HG02970 (cell line): Measurements from ENCODE around the gene CDH22.

Experiments
- ATAC-seq: cut with Tn5 transposase; IDR thresholded peaks from one replicate; pipeline ENCODE4 v1.9.1; 2021; ENCODE audit warnings: mild to moderate bottlenecking, moderate library complexity, moderate number of reproducible peaks; ENCODE audit not compliant: unreplicated experiment, low FRiP score

CDH22 gene

GRCh38 chr20:46304852-46305251, 3.4 kb downstream of the CDH22 start:
- ATAC-seq, result no peak

- ATAC-seq, result no peak
Measured at GRCh38 chr20:46304361-46304760, 3.9 kb downstream of the CDH22 start.

- ATAC-seq, result no peak
Measured at GRCh38 chr20:46303176-46303956, 4.9 kb downstream of the CDH22 start.

DNA sequence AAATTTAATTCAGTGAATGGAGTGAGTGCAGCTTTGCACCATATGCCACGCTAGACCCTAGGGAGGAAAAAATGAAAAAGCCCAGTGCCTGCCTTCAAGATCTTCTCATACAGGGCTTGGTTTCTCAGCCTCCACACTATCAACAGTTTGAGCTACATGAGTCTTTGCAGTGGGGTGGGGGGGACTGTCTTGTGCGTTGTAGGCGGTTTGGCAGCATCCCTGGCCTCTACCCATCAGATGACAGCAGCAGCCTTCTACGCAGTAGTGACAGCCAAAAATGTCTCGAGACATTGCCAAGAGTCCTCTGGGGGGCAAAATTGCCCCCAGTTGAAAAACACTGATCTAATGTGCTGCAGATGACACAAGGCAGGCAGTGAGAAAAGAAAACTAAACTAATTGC, 6.2 kb downstream of the CDH22 start:
- ATAC-seq, result no peak

DNA sequence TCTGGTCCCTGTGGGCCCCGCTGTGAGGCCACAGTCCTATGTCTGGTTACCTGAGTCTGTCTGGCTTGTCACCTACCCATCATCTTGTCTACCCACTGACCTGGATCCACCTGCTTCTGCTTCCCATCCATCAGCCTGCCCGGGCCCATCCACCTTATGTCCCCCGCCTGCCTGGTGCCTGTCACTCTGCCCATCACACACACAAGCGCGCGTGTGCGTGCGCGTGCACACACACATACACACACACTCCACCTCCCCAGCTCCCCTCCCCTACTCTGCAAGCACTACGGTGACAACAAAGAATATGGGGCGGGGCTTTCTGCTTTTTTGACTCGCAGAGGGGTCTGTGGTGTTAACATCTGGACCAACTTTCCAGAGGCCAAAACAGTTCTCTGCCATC, 8.0 kb downstream of the CDH22 start:
- no peak for ATAC-seq

- no peak for ATAC-seq
Measured at GRCh38 chr20:46299078-46299477, 9.2 kb downstream of the CDH22 start.

DNA sequence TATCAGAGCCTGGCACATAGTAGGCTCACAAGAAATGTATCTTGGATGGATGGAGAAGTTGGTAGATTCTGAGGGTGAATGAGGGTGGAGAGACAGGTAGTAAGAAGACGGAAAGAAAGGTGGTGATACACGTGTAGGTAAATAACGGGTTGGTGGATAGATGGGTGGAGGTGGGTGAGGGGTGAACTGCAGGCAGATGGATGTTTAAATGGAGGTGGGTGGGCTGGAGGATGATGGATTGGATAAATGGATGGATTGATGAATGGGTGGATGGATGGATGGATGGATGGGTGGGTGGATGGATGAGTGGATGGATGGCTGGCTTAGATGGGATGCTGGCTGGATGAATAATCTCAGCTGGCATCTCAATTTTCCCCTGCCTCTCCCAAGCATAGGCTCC, 9.9 kb downstream of the CDH22 start:
- no peak for ATAC-seq

- ATAC-seq, result no peak
Measured at GRCh38 chr20:46296526-46297250, 11.6 kb downstream of the CDH22 start.

GRCh38 chr20:46293084-46293483, 15.2 kb downstream of the CDH22 start:
- no peak for ATAC-seq

DNA sequence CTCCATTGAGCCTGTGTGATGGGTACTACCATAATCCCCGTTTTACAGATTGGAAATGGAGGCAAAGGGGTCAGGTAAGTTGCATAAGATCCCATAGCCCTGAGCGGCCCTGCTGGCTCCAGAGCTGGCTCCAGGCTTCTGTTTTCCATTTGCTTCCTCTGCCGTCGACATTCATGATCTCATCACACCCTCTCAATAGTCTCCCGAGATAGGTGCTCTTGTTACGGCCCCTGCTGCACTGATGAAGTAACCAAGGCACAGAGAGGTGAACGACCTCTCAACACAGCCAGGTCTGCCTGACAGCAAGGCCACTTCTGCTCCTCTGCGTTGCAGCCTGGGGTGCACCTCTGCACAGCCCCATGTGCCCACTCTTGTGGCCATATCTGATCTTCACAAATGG, 16.9 kb downstream of the CDH22 start:
- ATAC-seq, result no peak

DNA sequence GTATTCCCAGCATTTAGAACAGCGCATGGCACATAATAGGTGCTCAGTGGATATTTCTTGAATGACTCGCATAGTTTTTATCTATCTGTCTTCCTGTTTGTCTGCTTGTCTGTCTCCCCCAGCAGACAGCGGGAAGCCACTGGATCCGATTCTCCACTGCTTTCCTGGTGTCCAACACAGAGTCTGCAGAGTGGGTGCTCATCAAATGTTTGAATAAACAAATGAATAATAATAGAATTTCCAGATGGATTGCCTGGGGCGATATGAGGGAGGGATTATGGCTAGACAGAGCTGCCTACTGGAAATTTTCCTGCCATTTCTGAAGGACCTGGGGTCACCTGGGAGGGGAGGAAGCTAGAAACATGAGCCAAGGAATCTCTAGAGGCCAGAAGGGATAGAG, 18.9 kb downstream of the CDH22 start:
- no peak for ATAC-seq

- no peak for ATAC-seq
Measured at GRCh38 chr20:46286977-46287376, 21.3 kb downstream of the CDH22 start.

DNA sequence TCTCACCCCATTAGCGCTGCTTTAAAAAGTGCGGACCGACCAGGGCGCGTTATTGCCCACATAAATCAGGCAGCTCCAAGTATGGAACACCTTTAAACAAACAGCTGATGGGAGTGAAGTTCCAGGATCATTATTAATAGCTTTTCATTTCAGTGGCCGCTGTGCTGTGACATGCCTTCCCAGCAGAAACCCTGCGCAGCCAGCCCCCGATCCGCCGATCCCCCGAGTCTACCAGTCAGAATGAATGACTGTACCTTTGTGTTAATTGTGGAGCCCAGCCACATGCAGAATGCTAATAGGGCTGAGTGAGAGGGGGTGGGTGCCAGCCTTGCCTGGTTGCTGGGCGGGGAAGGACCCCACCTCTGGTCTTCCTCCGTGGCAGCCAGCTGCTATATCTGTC, 21.9 kb downstream of the CDH22 start:
- no peak for ATAC-seq

GRCh38 chr20:46285740-46286139, 22.6 kb downstream of the CDH22 start:
- ATAC-seq, result no peak

DNA sequence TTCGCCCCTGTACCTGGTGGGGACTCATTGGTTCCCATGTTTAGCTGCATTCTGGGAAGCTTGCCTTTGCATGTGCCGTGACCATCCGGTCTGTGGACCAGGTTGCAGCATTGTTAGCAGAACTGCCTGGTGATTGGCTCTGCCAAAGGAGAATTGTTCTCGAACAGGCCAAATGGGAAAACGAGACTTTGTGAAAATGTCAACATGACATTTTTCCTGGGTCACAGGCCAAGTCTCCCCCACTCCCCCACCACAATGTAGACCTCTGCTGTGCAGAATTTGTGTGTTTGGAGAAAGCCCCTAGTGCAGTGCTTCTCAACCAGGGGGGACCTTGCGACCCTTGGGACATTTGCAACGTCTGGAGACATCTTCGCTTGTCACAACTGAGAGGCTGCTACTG, 23.2 kb downstream of the CDH22 start:
- ATAC-seq, result no peak

DNA sequence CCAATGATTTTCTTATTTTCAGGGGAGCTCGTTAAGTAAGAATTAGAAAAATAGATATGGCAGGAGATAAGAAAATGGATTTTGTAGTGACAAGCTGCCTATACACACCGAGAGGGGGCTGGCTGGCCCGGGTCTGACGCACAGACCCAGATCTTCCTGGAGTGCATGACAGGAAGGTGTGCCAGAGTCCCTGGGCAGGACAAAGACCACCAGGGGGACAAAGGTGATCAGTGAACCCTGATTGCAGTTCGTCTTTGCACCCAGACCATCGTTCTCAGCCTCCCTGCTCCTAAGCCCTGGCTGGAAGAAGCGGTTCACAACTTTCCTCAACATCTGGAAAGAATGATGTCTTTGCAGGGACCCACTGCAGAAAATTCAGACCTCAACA, 24.3 kb downstream of the CDH22 start:
- ATAC-seq, result no peak

- no peak for ATAC-seq
Measured at GRCh38 chr20:46283426-46284039, 24.8 kb downstream of the CDH22 start.

GRCh38 chr20:46282669-46283068, 25.6 kb downstream of the CDH22 start:
- no peak for ATAC-seq

- ATAC-seq, result no peak
Measured at GRCh38 chr20:46279103-46279502, 29.2 kb downstream of the CDH22 start.

GRCh38 chr20:46277602-46278001, 30.7 kb downstream of the CDH22 start:
- no peak for ATAC-seq

- no peak for ATAC-seq
Measured at GRCh38 chr20:46276531-46276930, 31.8 kb downstream of the CDH22 start.

DNA sequence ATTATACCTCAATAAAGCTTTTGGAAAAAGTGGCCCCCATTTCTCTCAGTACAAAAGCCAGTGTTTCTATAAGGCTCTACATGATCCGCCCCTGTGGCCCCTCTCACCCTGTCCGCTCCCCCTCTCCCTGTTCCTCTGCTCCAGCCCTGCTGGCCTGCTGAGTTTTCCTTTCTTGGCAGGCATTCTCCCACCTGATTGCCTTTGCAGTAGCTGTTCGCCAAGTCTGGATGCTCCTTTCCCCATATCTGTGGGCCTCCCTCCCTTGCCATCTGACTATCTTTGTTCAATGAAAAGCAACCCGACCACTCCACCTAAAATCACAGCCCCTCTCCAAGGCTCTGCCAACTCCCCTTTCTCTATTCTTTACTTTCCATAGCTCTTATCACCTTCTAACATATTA, 33.2 kb downstream of the CDH22 start:
- no peak for ATAC-seq
